NK-92 (cell line): ENCODE results near the gene XXYLT1.

Experiments
- DNase-seq: peaks from one replicate; lab custom pipeline; 2025; ENCODE audit not compliant: unreplicated experiment; lab: John Stamatoyannopoulos, UW

Gene XXYLT1

DNA sequence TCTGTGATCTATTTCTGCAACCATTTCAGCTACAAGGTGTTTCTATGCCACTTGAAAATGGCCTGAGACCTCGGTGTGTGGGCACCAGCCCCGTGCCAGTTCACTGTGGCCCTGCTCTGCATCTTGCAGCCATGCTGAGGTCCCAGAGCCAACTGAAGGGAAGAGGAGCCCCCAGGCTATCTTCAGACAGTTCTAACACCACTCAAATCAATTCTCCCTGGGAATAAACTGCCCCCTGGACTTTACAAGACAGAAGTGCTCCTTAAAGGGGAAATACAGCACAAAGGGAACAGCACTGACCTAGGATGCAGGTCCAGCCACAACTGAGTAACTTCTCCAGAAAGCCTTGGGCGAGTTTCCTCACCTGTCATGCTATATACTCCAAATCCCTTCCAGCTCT lies 3.9 kb downstream of the XXYLT1 start:
- DNase-seq: no peak

DNA sequence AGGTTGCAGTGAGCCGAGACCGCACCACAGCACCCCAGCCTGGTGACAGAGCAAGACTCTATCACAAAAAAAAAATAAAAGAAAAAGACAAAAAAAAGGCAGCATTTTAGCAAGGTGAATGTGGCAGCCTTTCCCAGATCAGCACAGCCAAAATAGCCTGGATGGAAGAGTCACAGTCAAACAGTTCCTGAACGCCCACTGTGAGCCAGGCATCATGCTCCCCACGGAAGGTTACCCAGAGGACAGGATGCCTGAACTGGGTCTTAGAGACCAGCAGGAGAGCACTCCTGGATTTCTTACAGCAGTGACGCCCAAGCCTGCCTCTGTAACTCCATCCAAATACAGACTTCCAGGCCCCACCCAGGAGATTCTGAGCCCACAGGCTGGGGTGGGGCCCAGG lies 4.5 kb downstream of the XXYLT1 start:
- DNase-seq: no peak

DNA sequence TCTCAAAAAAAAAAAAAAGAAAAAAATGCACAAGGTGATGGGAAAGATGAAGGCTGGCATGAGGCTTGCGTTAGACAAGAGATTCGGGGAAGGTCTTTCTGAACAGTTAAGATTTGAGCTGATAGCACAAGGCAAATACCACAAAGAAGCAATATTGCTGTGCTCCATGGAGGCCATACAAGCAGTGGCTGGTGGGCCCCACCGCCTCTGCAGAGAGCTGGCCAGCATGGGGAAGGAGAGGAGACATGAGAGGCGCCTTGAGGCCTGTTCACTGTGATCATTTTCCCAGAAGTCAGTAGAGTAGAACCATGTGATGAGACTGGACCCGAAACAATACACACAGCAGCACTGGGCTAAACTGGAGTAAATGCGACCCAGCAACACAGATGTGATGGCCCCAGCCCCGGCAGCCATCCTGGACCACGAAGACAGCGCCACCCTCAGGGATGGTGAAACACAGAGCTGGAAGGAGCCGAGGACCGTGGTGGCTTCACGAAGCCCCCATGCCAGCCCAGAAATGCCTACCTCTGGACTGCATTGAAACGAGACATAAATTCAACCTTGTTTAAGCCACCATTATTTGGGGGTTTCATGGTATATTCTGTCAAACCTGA lies 5.5 kb downstream of the XXYLT1 start:
- DNase-seq: no peak

DNA sequence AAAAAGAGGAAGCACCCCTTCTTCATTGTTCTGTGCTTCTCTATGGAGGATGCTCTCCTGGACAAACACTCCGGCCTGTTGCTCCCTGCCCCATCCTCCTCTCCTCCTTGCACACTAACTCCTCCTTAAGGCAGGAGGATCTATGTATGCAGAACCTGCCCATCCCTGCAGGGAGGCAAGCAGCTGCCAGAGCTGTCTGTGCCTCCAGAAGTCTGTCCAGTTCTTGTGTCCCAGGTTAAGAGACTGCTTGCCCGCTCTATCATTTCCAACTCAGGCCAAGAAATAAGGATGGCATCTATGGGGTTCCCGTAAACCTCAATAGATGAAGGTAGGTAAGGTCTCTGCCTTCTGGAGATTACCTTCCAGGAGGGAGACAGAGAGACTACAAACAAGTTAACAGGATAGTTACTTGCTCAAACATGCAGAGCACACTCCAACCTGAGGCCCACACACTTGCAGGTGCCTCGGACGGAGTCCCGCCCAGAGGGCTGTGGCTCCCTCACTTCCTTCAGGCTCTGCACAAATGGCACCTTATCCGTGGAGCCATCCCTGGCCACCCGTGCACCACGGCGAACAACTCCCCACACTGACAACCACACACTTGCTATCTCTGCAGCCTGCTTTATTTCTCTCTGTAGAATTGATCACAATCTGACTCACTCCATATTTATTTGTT lies 6.9 kb downstream of the XXYLT1 start:
- DNase-seq: no peak

DNA sequence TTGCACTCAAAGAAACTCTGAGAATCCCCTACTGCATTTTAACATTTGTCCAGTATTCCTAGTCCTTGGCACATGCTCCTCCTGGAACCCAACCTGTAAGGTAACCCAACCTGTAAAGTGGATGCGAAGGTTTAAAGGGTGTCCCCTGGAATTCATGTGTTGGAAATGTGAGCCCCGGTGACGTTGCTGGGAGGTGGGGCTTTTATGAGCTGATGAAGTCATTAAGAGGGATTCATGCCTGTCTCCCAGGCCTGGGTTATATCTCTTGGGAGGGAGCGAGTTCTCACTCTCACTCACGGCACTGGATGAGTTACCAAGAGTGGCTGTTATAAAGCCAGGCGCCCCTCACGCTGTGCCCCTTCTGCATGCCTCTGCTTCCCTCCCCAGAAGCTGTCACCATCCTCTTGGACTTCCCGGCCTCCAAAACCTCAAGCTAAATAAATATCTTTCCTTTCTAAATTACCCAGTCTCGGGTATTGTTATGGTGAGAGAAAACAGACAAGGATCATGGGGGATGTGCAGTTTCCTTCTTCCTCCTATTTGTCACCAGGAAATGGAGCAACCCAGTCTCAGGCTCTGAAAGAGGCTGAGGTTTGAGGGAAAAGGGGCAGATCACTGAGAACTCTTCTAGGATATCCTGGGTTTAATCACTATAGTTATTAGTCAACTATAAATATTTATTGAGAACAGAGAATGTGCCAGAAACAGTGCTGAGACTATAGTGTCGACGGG lies 7.6 kb downstream of the XXYLT1 start:
- DNase-seq: no peak

DNA sequence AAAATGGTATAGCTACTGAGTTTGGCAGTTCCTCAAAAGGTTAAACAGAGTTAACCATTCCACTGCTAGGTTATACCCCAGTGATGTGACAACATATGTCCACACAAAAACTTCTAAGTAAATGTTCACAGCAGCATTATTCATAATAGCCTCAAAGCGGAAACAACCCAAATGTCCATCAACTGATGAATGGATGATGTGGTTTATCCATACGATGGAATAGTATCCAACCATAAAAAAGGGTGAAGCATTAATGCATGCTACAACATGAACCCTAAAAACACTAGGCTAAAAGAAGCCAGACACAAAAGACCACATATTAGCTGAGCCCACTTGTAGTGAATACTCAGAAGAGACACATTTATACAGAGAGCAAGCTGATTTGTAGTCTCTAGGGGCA lies 9.0 kb downstream of the XXYLT1 start:
- DNase-seq: no peak

DNA sequence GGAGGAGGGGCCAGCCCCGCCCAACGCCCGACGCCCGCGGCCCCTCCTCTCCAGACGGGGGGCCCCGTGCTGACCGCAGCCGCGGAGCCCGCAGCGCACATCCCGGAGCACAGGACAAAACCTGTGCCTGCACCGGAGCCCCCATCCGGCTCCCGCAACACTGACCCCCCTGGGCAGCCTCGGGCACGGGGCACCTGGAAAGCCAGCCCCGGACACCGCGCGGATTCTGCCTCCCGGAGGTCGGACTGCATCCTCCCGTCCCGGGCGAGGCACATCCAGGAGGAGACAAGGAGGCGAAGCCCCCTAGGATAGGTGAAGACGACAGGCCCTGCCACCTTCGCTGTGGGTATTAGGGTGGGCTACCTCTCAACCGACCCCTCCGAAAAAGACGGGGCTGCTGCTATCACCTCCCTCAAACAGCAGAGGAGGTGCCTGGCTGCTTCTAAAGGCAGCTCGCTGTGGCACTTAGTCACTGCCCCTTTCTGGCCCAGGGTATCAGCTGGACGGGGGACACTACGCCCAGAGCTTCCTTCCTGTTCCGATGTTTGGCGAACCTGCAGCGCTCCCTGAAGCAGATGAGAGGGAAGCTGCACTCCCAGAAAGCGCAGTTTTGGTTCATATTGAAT lies 10.6 kb downstream of the XXYLT1 start:
- no peak for DNase-seq

DNA sequence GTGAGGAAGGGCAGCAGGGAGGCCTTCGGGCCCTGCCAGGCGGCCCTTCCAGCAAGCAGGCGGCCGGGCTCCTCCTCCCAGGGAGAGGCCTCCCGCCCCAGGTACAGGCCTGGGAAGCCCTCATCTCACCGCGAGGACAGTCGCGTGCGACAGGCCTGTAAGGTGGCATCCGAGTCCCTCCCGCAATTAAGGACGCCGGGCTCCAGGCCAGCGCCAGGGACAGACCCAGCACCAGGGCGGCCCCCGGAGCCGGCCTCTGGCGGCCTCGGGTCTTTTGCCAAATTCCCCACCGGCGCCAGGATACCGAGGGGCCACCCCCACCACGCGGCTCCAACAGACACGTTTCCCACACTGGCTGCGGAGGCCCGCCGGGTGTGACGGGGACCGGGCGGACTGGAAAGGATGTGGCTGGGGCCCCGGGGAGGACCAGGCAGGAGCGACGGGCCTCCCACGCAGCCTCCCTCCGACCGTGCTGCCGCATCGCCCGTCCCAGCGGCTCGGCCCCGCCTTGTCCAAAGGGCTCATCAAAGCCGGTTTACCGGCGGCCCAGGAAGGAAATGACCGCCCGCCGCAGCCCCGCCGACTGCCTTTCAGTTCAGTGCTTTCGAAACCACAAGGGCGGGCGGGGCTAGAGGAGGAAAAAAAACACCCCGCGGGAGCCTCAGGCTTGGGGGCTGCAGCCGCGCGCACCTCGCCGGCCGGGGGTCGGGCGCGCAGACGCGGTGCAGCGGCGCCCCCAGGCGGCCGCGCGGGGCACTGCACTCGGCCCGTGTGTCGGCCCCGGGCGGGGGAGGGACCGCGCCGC lies 11.3 kb downstream of the XXYLT1 start:
- DNase-seq: peak; percentile 34

DNA sequence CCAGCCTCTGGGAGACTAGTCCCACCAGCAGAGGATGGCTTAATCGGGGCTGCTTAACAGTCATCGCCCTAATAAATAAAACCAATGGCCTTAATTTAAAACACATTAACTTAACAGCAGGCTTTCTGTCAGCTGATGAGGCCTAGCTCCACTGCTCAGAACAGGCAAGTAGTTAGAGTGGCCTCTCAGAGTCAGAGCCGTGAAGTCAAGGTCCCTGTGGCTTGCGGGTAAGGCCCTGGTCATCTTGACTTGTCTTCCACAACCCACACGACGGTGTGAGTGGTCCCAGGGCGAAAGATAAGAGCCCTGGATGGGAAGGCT lies 11.8 kb downstream of the XXYLT1 start:
- no peak for DNase-seq

DNA sequence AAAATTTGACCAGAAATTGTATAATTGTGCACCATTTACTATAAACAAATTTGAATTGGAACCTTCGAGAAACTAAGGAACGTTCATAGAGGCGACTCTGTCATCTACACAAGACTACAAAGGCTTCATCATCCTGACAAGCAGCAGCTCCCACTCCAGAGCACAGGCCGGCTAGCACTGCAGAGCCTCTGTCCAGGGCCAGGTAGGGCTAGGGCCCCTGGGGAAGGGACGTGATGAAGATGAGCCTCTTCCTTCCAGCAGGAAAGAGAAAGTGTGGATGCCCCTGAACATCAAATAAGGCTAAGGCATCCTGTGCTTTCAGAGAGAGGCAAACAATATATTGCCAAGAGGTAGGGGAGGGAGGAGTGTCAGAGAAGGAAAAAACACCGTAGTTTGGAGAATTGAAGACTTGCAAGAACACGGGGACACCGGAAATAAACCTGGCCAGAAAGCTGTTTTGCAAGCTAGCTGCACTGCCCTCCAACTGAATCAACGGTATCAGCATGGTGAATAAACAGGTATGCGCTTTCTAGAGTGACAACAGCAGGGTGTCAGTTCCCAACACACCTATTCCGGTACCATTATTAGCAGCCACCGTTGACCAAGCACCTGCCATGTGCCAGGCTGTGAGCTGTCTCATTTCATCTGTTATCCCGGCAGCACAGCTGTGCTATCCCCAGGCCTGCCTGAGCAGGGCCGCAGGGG lies 12.4 kb downstream of the XXYLT1 start:
- no peak for DNase-seq

DNA sequence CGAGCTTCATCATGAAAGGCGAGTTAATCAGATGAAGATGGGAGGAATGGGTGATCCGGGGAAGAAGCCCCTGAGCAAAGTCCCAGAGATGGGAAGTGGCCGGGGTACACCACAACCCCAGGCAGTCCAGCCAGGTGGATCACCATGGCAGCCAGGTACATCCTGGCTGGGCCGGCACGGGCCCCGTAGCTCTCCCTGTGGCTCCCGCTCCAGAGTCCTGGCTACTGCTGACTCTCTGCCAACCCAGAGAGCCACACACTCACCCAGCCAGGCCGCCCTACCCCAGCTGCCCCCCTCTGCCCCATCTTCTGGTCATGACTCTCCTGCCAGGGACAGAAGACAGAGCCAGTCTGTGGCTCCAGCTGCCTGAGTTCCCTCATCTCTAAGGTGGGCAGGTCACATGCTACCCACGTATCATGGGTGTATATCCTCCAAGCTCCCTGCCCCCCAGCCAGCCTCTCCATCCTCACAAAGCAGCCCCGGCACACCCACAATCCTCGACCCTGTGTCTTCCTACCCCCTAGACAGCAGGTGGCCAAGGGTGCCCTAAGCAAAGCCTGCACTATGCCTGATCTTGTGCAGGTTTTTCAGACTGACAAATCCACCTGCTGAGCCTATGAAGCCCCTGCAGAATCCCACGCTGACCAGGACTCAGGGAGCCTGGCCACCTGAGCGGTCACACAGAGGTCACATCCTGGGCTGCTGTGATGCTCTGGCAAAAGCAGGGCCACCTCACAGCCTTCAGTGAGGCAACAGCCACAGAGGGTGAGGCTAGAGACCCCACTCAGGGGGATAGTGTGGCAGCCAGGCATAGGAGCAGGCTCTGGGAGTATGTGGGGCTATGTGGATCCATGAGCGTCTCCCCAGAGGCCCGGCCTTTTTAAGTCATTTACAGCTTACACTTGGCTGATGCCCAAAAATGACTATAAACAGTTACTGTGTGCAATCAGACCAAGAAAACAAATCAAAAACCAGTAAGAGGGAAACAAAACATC lies 13.2 kb downstream of the XXYLT1 start:
- DNase-seq: no peak

DNA sequence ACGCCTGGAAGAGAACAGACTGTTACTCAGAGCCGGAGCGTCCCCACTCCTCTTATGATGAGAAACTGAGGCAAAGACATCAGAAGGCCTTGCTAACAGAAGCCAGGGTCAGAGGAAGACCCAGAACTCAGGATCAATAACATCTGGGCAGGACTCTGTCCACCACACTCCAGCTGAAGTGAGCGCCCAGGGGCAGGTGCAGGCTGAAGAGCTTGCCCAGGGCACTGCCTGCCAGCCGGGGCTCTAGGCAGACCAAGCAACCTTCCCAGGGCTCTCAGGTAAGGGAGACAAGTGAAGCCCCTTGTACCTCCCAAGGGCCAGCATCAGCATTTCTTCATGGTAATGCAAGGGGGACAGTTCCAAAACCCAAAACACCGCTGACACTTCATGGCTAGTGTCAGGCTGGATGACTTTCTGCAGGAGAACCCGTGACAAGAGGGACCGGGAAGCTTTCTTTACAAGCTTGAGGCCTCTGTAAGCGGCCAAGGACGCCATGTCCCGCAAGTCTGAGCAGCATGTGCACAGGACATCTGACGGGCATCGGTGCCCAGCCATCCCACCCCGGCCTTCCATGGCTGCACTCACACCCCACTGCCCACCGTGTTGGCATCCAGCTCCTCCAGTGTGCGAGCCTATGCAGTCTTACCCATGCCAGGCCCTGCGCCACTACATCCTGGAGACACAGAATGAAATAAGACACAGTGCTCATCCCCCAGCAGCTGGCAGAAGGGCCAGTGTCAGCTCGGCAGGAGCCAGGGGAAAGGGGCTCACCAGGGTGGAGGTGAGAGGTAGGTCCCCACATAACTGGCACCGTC lies 14.1 kb downstream of the XXYLT1 start:
- no peak for DNase-seq

DNA sequence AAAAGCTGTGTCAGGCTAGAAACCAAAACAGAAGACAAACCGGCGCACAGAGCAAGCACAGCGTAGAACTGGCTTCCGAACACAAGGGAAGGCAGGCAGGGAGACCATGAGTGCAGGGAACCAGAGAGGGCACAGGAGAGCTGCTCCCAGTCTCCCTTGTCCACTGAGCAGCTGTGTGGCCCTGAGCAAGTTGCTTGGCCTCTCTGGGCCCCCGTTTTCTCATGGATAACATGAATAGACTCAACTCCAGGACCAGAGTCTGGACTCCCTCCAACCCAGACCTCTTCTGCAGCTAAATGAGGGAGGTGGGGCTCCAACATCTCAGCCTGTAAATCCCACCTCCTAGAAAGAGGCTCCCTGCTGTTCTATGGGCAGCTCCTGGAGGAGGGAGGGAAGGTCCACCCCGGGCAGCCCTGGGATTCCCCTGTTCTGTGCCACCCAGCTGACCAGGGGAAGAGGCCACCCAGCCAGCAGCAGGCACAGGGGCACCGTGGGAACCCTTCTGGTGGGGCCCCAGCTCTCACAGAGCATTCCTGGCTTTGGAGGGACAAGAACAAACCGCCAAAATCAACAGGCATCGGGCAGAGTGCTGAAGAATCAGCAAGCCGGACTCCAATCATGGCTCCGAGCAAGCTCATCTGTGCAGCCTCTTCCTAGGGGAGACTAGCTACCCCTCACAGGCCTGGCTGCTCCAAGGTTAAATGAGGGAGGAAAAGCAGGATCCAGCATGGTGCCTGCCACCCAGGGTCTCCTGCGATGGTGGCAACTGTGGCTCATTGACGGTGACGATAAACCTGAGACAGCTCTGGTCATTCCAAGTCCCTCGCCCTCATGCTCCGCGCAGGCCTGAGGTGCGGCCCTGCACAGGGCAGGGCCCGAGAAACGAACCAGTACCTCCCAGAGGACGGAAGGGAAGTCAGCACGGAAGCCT lies 15.1 kb downstream of the XXYLT1 start:
- no peak for DNase-seq

DNA sequence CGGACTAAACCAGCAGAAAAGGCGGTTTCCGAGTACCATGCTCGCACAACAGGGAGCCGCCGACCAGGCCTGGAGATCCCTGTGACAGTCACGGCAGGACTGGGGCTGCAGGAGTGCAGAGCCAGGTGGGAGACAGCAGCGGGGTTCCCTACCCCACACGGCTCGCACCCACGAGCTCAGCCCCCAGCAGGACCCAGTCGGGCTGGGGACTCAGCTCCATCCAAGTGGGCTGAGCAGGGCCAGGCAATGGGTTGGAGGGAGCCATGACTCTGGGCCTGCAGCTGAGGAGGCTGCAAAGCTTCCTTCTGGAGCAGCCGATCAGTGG lies 15.8 kb downstream of the XXYLT1 start:
- DNase-seq: no peak

DNA sequence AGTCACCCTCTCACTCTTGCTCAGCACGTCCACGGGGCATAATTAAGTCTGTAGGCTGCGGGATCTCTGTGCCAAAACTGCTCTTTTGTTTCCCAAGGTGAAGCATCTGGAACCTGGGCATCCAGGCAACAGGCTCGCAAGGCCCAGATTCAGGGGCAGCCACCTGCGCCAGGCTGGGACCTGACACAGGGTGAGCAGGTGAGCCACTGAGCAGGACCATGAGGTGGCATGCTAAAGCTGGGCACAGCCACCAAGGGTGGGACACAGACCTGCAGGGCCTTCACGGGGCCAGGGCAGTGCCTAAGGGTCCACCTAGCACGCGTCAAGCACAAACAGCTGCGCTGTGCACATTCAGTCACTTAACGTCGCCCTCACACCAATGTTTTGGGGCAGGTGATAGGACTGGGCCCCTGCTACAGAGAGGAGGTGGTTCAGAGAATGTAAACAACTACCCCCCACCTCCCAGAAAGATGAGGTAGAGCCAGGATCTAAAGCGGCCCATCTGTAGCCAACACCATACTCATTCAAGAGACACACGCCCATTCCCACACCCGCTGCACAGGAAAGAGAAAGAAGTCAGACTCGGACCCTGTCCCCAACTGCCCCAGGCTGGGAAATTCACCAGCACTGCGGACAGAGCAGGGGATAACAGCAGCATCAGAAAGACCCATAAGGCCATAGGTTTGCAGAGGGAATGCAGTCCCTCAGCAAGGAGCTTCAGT lies 16.3 kb downstream of the XXYLT1 start:
- DNase-seq: no peak

DNA sequence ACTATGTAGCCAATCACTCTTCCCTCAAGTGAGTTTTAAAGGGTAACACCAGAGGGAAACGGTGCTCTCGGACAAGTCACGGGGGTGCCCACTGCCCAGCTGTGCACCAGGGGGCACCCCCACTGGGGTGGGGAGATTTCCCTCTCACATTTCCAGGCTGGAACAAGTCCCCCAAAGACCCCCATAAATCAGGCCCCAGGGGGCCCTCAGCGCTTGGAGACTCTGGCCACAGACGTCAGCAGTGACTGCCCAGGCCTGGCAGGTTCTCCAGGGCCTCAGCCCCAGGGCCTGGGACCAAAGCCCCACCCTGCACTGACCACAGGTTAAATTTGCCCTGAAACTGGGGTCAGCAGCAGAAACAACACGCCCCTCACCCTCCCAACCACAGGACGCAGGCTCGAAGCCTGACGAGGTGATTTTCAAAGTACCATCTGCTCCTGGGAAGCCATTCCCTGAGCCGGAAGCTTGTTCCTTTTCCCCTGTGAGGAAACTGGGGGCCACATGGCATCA lies 17.0 kb downstream of the XXYLT1 start:
- no peak for DNase-seq
